ENCODE results near the gene LIX1L. TPM values are rescaled to one million over a fixed set of nuclear protein-coding genes. Genes with fewer than 3 reads are reported as not detected.
A peak's percentile ranks its signal among the peaks of the same experiment; 100 is the strongest.

LIX1L gene
- total RNA-seq, 1 donor from 2014 or later = 4.5 TPM

DNA sequence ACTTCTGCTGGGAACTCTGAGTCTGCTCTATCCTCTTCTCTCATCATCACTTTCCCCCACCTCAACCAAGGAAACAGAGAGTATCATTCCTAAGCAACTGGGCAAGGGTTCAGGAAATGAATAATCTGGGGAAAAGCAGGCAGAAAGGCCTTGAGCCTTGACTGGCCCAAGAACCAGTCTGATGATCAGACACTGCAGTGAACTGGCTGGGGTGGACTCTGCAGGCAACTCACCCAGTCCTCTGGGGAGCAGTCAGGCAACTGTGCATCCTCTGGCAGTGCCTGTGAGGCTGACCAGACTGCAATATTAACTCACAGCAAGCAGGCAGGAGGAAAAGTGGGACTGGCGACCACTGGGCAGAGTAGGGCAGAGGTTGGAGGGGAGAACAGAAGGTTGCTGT is 73.1 kb downstream of the LIX1L start:
- no peaks in the 10 kb centered on the region for H3K36me3 Mint-ChIP-seq (ENCODE audit: insufficient read depth)
- H3K27me3 Mint-ChIP-seq = peaks cover 38% of the 10 kb centered on the region
- no peak overlapping the region for H3K27ac Mint-ChIP-seq
- no peaks in the 10 kb centered on the region for H3K9me3 Mint-ChIP-seq (ENCODE audit: low read depth)
- TF ChIP-seq, protein P1, sequence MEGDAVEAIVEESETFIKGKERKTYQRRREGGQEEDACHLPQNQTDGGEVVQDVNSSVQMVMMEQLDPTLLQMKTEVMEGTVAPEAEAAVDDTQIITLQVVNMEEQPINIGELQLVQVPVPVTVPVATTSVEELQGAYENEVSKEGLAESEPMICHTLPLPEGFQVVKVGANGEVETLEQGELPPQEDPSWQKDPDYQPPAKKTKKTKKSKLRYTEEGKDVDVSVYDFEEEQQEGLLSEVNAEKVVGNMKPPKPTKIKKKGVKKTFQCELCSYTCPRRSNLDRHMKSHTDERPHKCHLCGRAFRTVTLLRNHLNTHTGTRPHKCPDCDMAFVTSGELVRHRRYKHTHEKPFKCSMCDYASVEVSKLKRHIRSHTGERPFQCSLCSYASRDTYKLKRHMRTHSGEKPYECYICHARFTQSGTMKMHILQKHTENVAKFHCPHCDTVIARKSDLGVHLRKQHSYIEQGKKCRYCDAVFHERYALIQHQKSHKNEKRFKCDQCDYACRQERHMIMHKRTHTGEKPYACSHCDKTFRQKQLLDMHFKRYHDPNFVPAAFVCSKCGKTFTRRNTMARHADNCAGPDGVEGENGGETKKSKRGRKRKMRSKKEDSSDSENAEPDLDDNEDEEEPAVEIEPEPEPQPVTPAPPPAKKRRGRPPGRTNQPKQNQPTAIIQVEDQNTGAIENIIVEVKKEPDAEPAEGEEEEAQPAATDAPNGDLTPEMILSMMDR (IDR thresholded peaks at IDR 0.05; ENCODE audit: unreplicated experiment) = no peak
- peaks cover 18% of the 10 kb centered on the region for H3K4me1 Mint-ChIP-seq (ENCODE audit: low read depth)
- no peak for DNase-seq (ENCODE audit: low spot score, unreplicated experiment)
- H3K4me3 Mint-ChIP-seq (ENCODE audit: low read depth) = peak overlapping the region; percentile 7

Other genes with a start within 250 kb of the LIX1L start
- not detected in 2 replicates for gene CD160, start 238.5 kb downstream of the LIX1L start, total RNA-seq
- 14.5 and 14.7 TPM in 2 replicates for gene RNF115, start 133.9 kb downstream of the LIX1L start, total RNA-seq
- 31.9 and 34.0 TPM in 2 replicates for gene POLR3C, start 133.8 kb downstream of the LIX1L start, total RNA-seq
- 5.0 and 5.2 TPM in 2 replicates for gene NUDT17, start 112.4 kb downstream of the LIX1L start, total RNA-seq
- gene PIAS3, start 98.9 kb downstream of the LIX1L start, total RNA-seq = 36.9 and 38.2 TPM in 2 replicates
- 0.31 TPM in 2 replicates for gene ANKRD35, start 72.2 kb downstream of the LIX1L start, total RNA-seq
- 0.81 and 0.89 TPM in 2 replicates for gene ITGA10, start 48.0 kb downstream of the LIX1L start, total RNA-seq
- 21.1 and 23.9 TPM in 2 replicates for gene PEX11B, start 39.3 kb downstream of the LIX1L start, total RNA-seq
- 163 and 173 TPM in 2 replicates for gene RBM8A, start 30.5 kb downstream of the LIX1L start, total RNA-seq
- 0.22 TPM in 1 of 2 replicates, not detected in the other for gene ANKRD34A, start 6.6 kb upstream of the LIX1L start, total RNA-seq
- 12.8 and 13.7 TPM in 2 replicates for gene POLR3GL, start 6.7 kb upstream of the LIX1L start, total RNA-seq
- 38.1 and 38.8 TPM in 2 replicates for gene TXNIP, start 38.6 kb upstream of the LIX1L start, total RNA-seq
- gene HJV, start 63.7 kb upstream of the LIX1L start, total RNA-seq = not detected in 2 replicates
- 3.4 and 3.6 TPM in 2 replicates for gene NBPF10, start 186.8 kb upstream of the LIX1L start, total RNA-seq

Data from progenitor cell of endocrine pancreas (in vitro differentiated cells).